Gastroesophageal sphincter (tissue), 3 donors: ENCODE measurements around the gene FAM117A.

Source experiments
- POLR2A ChIP-seq, 2 donors: fragments of 450-650 bp; IDR thresholded peaks; one replicate each; pipeline ENCODE4 v1.6.1; 2017; ENCODE audit warnings: antibody characterized with exemption in 2 of 2, mild to moderate bottlenecking in 2 of 2, moderate library complexity in 1 of 2
- POLR2AphosphoS5 ChIP-seq: sonication (generic); formaldehyde crosslinking; IDR thresholded peaks from one replicate; pipeline ENCODE4 v1.6.1; 2017; ENCODE audit warnings: antibody characterized with exemption
- TF ChIP-seq, protein P1 (sequence below), 4 experiments: fragments of 200-600 bp in 2 of 4; fragments of 450-650 bp in 2 of 4; sonication (generic) in 1 of 4; IDR thresholded peaks; one replicate each; pipeline ENCODE4 v1.5.1; 2017 to 2019; ENCODE audit warnings: antibody characterized with exemption in 4 of 4, mild to moderate bottlenecking in 2 of 4, moderate library complexity in 2 of 4

DNA sequence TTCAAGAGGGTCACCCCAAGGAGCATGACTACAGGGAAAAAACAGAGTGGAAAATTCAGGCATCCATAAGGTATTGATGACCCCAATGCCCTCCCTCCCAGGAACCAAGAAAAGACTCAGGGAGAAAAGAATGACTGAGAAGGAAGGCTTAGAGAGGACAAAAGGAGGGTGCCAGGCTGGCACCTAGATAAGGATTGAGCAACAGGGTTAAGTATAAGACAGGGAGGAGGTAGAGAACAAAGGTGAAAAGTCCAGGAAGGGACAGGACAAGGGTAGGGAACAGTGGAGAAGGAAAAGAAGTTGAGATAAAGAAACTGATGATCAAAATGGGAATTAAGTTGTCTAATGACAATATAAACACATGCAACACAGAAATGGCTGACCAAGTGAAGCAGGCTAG lies 58.7 kb downstream of the FAM117A start:
- no peak for TF ChIP-seq POLR2A (IDR thresholded peaks at IDR 0.05)
- TF ChIP-seq, protein P1, sequence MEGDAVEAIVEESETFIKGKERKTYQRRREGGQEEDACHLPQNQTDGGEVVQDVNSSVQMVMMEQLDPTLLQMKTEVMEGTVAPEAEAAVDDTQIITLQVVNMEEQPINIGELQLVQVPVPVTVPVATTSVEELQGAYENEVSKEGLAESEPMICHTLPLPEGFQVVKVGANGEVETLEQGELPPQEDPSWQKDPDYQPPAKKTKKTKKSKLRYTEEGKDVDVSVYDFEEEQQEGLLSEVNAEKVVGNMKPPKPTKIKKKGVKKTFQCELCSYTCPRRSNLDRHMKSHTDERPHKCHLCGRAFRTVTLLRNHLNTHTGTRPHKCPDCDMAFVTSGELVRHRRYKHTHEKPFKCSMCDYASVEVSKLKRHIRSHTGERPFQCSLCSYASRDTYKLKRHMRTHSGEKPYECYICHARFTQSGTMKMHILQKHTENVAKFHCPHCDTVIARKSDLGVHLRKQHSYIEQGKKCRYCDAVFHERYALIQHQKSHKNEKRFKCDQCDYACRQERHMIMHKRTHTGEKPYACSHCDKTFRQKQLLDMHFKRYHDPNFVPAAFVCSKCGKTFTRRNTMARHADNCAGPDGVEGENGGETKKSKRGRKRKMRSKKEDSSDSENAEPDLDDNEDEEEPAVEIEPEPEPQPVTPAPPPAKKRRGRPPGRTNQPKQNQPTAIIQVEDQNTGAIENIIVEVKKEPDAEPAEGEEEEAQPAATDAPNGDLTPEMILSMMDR (IDR thresholded peaks at IDR 0.05) = no peak
- no peak for TF ChIP-seq POLR2AphosphoS5
